Neuronal stem cell (in vitro differentiated cells): ENCODE results near the gene NLRP6.
"Not testable (repeated sequence)": the region's sequence is repeated elsewhere in the genome, so short reads cannot be mapped to it uniquely, and the experiment has no call there.

Experiments used
- DNase-seq: peaks from one replicate; pipeline ENCODE4 v3.0.0-alpha.2; 2013; ENCODE audit warnings: low spot score
- H2AFZ ChIP-seq: one replicate; pipeline ENCODE4 v1.6.1; 2013; ENCODE audit warnings: mild to moderate bottlenecking, low read length, inconsistent platforms
- H2AK5ac ChIP-seq: 2 replicates; pipeline ENCODE4 v1.6.1; 2013; ENCODE audit warnings: low read depth, mild to moderate bottlenecking, inconsistent platforms, low read length, moderate library complexity, mixed read lengths
- H2BK120ac ChIP-seq: 2 replicates; pipeline ENCODE4 v1.6.1; 2013; ENCODE audit warnings: low read depth, mild to moderate bottlenecking, inconsistent platforms, low read length, moderate library complexity, mixed read lengths
- H2BK12ac ChIP-seq: one replicate; pipeline ENCODE4 v1.6.1; 2013; ENCODE audit warnings: low read length, inconsistent platforms
- H2BK15ac ChIP-seq: 2 replicates; pipeline ENCODE4 v1.6.1; 2013; ENCODE audit warnings: mild to moderate bottlenecking, low read length, inconsistent platforms, mixed read lengths
- H2BK5ac ChIP-seq: one replicate; pipeline ENCODE4 v1.6.1; 2013; ENCODE audit warnings: inconsistent platforms, mild to moderate bottlenecking, low read length, moderate library complexity
- H3K14ac ChIP-seq: one replicate; pipeline ENCODE4 v1.6.1; 2013; ENCODE audit warnings: low read length, inconsistent platforms
- H3K18ac ChIP-seq: 2 replicates; pipeline ENCODE4 v1.6.1; 2013; ENCODE audit warnings: low read length, inconsistent platforms
- H3K23ac ChIP-seq: 2 replicates; pipeline ENCODE4 v1.6.1; 2013; ENCODE audit warnings: low read depth, mild to moderate bottlenecking, mixed read lengths, low read length, inconsistent platforms; ENCODE audit not compliant: poor library complexity
- H3K27ac ChIP-seq: replicated peaks from 3 replicates; pipeline ENCODE4 v1.5.1; 2013; ENCODE audit warnings: low read length, inconsistent platforms
- H3K27me3 ChIP-seq, 3 experiments: 2 replicates each; pipeline ENCODE4 v1.6.1; 2013; ENCODE audit warnings: low read length in 3 of 3, mild to moderate bottlenecking in 2 of 3, inconsistent platforms in 1 of 3, low read depth in 1 of 3, mixed read lengths in 1 of 3, moderate library complexity in 1 of 3; ENCODE audit not compliant: control insufficient read depth in 3 of 3, insufficient read depth in 3 of 3
- H3K36me3 ChIP-seq, 2 donors: replicated peaks in 1 of 2; 2 replicates each; pipeline ENCODE4 v1.6.1; 2013; ENCODE audit warnings: low read length in 2 of 2; ENCODE audit not compliant: control insufficient read depth in 2 of 2, insufficient read depth in 2 of 2
- H3K4ac ChIP-seq: 2 replicates; pipeline ENCODE4 v1.6.1; 2013; ENCODE audit warnings: inconsistent platforms, mild to moderate bottlenecking, low read length, moderate library complexity
- H3K4me1 ChIP-seq, 2 donors: 1 replicate in 1 of 2; 2 replicates in 1 of 2; pipeline ENCODE4 v1.6.1; 2013; ENCODE audit warnings: low read length in 2 of 2, low read depth in 1 of 2; ENCODE audit not compliant: control insufficient read depth in 2 of 2, insufficient read depth in 1 of 2
- H3K4me2 ChIP-seq: one replicate; pipeline ENCODE4 v1.6.1; 2013; ENCODE audit warnings: mild to moderate bottlenecking, low read length, inconsistent platforms; ENCODE audit not compliant: insufficient read depth, poor library complexity, severe bottlenecking
- H3K4me3 ChIP-seq, 2 donors: 2 replicates each; pipeline ENCODE4 v1.5.1; 2013; ENCODE audit warnings: low read length in 2 of 2, mild to moderate bottlenecking in 2 of 2, inconsistent platforms in 1 of 2, moderate library complexity in 1 of 2
- H3K79me1 ChIP-seq: one replicate; pipeline ENCODE4 v1.6.1; 2013; ENCODE audit warnings: low read depth, mild to moderate bottlenecking, inconsistent platforms, low read length, moderate library complexity
- H3K9ac ChIP-seq: one replicate; pipeline ENCODE4 v1.6.1; 2013; ENCODE audit warnings: mild to moderate bottlenecking, low read depth, low read length, inconsistent platforms; ENCODE audit not compliant: poor library complexity
- H3K9me3 ChIP-seq, 2 donors: replicated peaks in 1 of 2; 2 replicates each; pipeline versions ENCODE3 to v1.6.1; 2013; ENCODE audit warnings: low read length in 2 of 2, mild to moderate bottlenecking in 2 of 2, inconsistent platforms in 1 of 2, low read depth in 1 of 2, mixed read lengths in 1 of 2, moderate library complexity in 1 of 2; ENCODE audit not compliant: control insufficient read depth in 2 of 2, insufficient read depth in 1 of 2
- H4K8ac ChIP-seq: one replicate; pipeline ENCODE4 v1.6.1; 2013; ENCODE audit warnings: low read depth, mild to moderate bottlenecking, inconsistent platforms, low read length, moderate library complexity
- H4K91ac ChIP-seq: one replicate; pipeline ENCODE4 v1.6.1; 2013; ENCODE audit warnings: low read length, low read depth, mild to moderate bottlenecking, inconsistent platforms; ENCODE audit not compliant: poor library complexity
- WGBS, 2 donors: extraction: QIAGEN DNeasy Blood & Tissue Kit; methylation state at CpG; one replicate each; pipeline ENCODE4 v1.1.7; 2013; ENCODE audit warnings: missing lambda C conversion rate in 2 of 2, mixed read lengths in 1 of 2; ENCODE audit not compliant: insufficient read length in 2 of 2, insufficient replicate concordance in 1 of 2; ENCODE audit errors: extremely low coverage in 2 of 2; 5-methylcytosine and 5-hydroxymethylcytosine counted together

The NLRP6 gene

DNA sequence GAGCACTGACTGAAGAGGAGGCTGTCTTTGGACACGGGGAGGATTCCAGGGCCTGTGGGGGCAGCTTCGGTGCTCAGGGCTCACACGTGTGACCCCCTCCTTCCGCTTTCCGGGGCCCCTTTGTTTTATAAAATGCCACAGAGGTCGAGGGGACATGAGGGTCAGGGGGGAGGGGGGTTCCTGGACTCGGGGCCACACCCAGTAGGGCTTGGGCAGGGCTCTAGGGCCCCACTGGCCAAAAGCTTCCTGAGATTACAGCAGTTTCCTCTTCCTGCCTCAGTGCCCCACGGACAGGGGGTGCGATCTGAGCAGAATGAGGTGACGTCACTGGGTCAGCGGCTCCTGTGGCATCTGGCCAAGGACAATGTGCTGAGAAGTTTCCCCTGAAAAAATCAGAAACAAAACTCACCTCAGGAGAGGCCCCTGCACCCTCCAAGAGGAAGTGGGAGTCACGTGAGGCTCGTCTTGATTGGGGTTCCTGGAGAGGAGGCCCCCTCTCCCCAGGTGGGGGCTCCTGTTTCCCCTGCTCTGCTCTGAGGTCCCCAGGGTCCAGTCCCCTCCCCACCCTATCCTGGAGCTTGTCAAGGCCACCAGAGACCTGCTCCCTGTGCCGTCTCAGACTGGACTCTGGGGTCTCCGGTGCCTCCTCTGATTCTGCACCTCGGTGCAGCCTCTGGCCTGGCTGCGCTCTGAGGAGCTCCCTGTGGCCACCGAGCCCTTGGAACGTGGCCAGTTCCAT, 48.8 kb downstream of the NLRP6 start:
- Histone ChIP-seq H2AK5ac (peak overlapping the region; percentile 100), H3K9me3 (peaks cover 0 to 9% of the 10 kb centered on the region in 2 donors), H4K91ac (no peak overlapping the region), H3K9ac (peak overlapping the region; percentile 56), H3K4me3 (no peak overlapping the region), H3K4me2 (no peak overlapping the region), H3K18ac (peak overlapping the region; percentile 81), H2BK5ac (peak overlapping the region; percentile 54), H3K4me1 (peaks cover 3 to 23% of the 10 kb centered on the region in 2 donors), H2BK12ac (peak overlapping the region; percentile 88), H3K27ac (no peak overlapping the region), H2BK120ac (peak overlapping the region; percentile 76), H3K79me1 (no peaks in the 10 kb centered on the region), H3K36me3 (no peaks in the 10 kb centered on the region), H3K4ac (peak overlapping the region; percentile 91), H2BK15ac (peak overlapping the region; percentile 60), H4K8ac (no peak overlapping the region), H3K23ac (no peak overlapping the region), H3K27me3 (no peaks in the 10 kb centered on the region), H3K14ac (no peak overlapping the region), H2AFZ (peak overlapping the region; percentile 74)
- no CpG with 5 or more reads among the region's 19 CpGs for WGBS, 2 donors
- no peak for DNase-seq

DNA sequence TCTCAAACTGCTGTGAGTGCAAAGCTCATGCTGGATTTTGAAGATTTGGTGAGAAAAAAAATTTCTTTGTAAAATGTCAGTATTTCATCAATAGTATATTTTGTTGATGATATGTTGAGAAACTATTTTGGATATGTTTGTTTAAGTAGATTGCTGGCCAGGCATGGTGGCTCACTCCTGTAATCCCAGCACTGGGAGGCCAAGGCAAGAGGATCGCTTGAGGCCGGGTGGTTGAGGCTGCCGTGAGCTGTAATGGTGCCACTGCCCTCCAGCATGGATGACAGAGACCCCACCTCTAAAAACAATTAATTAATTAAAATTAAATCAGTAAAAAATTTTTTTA, 49.3 kb downstream of the NLRP6 start:
- no peak overlapping the region for H3K18ac ChIP-seq
- H3K4me3 ChIP-seq: no peak overlapping the region
- WGBS, 2 donors: no CpG with 5 or more reads among the region's 3 CpGs
- H3K79me1 ChIP-seq: no peaks in the 10 kb centered on the region
- no peak overlapping the region for H2BK120ac ChIP-seq
- H3K27me3 ChIP-seq: no peaks in the 10 kb centered on the region
- H2AK5ac ChIP-seq: peak overlapping the region; percentile 100
- no peak overlapping the region for H4K91ac ChIP-seq
- H3K23ac ChIP-seq: no peak overlapping the region
- no peak for DNase-seq
- no peak overlapping the region for H2AFZ ChIP-seq
- H2BK15ac ChIP-seq: no peak overlapping the region
- H2BK12ac ChIP-seq: no peak overlapping the region
- H3K4me1 ChIP-seq: peaks cover 3 to 23% of the 10 kb centered on the region in 2 donors
- no peak overlapping the region for H4K8ac ChIP-seq
- H2BK5ac ChIP-seq: no peak overlapping the region
- H3K4ac ChIP-seq: no peak overlapping the region
- no peak overlapping the region for H3K4me2 ChIP-seq
- H3K36me3 ChIP-seq: no peaks in the 10 kb centered on the region
- H3K9ac ChIP-seq: no peak overlapping the region
- peaks cover 0 to 10% of the 10 kb centered on the region in 2 donors for H3K9me3 ChIP-seq
- no peak overlapping the region for H3K14ac ChIP-seq
- no peak overlapping the region for H3K27ac ChIP-seq

GRCh38 chr11:328012-328411, 49.8 kb downstream of the NLRP6 start:
- no peak overlapping the region for H4K8ac ChIP-seq
- no peak overlapping the region for H2BK15ac ChIP-seq

DNA sequence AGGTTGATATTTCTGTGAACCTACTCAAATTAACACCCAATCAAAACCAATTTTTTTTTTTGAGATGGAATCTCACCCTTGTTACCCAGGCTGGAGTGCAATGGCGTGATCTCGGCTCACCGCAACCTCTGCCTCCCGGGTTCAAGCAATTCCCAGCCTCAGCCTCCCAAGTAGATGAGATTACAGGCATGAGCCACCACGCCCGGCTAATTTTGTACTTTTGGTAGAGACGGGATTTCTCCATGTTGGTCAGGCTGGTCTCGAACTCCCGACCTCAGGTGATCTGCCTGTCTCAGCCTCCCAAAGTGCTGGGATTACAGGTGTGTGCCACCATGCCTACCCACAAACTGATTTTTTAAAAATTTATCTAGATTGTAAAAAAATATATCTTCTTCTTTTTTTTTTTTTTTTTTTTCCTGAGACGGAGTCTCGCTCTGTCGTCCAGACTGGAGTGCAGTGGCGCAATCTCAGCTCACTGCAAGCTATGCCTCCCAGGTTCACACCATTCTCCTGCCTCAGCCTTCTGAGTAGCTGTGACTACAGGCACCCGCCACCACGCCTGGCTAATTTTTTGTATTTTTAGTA, 50.4 kb downstream of the NLRP6 start:
- H3K4me1 ChIP-seq: peaks cover 7 to 24% of the 10 kb centered on the region in 2 donors
- not testable (repeated sequence) for H3K4ac ChIP-seq, H2BK12ac ChIP-seq, H3K14ac ChIP-seq, H3K36me3 ChIP-seq, H2BK120ac ChIP-seq, H2BK15ac ChIP-seq, H3K27me3 ChIP-seq, H4K91ac ChIP-seq, H2AFZ ChIP-seq, H3K18ac ChIP-seq, H3K4me3 ChIP-seq, H4K8ac ChIP-seq, H2BK5ac ChIP-seq, H3K4me2 ChIP-seq, H3K9ac ChIP-seq, H3K27ac ChIP-seq, DNase-seq, H2AK5ac ChIP-seq, H3K79me1 ChIP-seq, H3K23ac ChIP-seq
- no CpG with 5 or more reads among the region's 15 CpGs for WGBS, 2 donors
- H3K9me3 ChIP-seq: peaks cover 3 to 18% of the 10 kb centered on the region in 2 donors

More at GRCh38 chr11:328012-328411, 49.8 kb downstream of the NLRP6 start:
- Histone ChIP-seq H4K91ac (no peak overlapping the region), H3K36me3 (no peaks in the 10 kb centered on the region), H2AFZ (no peak overlapping the region), H2BK5ac (peak overlapping the region; percentile 72), H2AK5ac (peak overlapping the region; percentile 78), H3K27me3 (no peaks in the 10 kb centered on the region), H3K23ac (no peak overlapping the region), H3K14ac (no peak overlapping the region), H3K4me1 (peaks cover 3 to 23% of the 10 kb centered on the region in 2 donors), H3K18ac (peak overlapping the region; percentile 81), H3K9ac (no peak overlapping the region), H2BK12ac (no peak overlapping the region), H3K4me2 (no peak overlapping the region), H3K4ac (peak overlapping the region; percentile 71), H3K9me3 (peaks cover 1 to 15% of the 10 kb centered on the region in 2 donors), H3K79me1 (no peaks in the 10 kb centered on the region), H3K4me3 (no peak overlapping the region), H3K27ac (no peak overlapping the region), H2BK120ac (no peak overlapping the region)
- WGBS, 2 donors: no CpG with 5 or more reads among the region's 13 CpGs
- DNase-seq: no peak
